Endometrial microvascular endothelial cells (primary cell): Measurements from ENCODE around the gene FAM25C. TPM values are rescaled to one million over a fixed set of nuclear protein-coding genes. Genes with fewer than 3 reads are reported as not detected.
"Not testable (repeated sequence)": the region's sequence is repeated elsewhere in the genome, so short reads cannot be mapped to it uniquely, and the experiment has no call there.

ENCODE experiments used
- in situ Hi-C: cut with HindIII; loops from 2 replicates; pipeline ENCODE4 v1.10.0; 2017; ENCODE audit warnings: low sequenced_read_pairs, low pct_unique_long_range_greater_than_20kb; ENCODE audit errors: inconsistent ontology term
- total RNA-seq: library from RNA; depleted of rRNA; stranded (reverse); fragments of >200 nt; gene quantifications from one replicate; pipeline ENCODE4 v1.2.3, GENCODE V29; 2015; ENCODE audit errors: inconsistent ontology term

Gene FAM25C
- total RNA-seq, 1 donor from 2014 or later, result not detected

GRCh38 chr10:47962785-47963184, 36.8 kb downstream of the FAM25C start:
- in situ Hi-C loops, result not testable (repeated sequence)

- in situ Hi-C loops, result not testable (repeated sequence)
Measured at GRCh38 chr10:47960699-47961098, 38.9 kb downstream of the FAM25C start.

GRCh38 chr10:47959677-47960076, 39.9 kb downstream of the FAM25C start:
- in situ Hi-C loops, result not testable (repeated sequence)

GRCh38 chr10:47957158-47957557, 42.4 kb downstream of the FAM25C start:
- in situ Hi-C loops, result not testable (repeated sequence)

- in situ Hi-C loops, result not testable (repeated sequence)
Measured at GRCh38 chr10:47947424-47947823, 52.2 kb downstream of the FAM25C start.

Other genes with a start within 250 kb of the FAM25C start
- gene SYT15B, start 236.2 kb downstream of the FAM25C start, total RNA-seq, result 0.37 TPM
- gene NPY4R2, start 81.1 kb downstream of the FAM25C start, total RNA-seq, result not detected